Measurements from ENCODE around the gene AQP10.
A peak's percentile ranks its signal among the peaks of the same experiment; 100 is the strongest.
"Not testable (repeated sequence)": the region's sequence is repeated elsewhere in the genome, so short reads cannot be mapped to it uniquely, and the experiment has no call there.

Gene AQP10

DNA sequence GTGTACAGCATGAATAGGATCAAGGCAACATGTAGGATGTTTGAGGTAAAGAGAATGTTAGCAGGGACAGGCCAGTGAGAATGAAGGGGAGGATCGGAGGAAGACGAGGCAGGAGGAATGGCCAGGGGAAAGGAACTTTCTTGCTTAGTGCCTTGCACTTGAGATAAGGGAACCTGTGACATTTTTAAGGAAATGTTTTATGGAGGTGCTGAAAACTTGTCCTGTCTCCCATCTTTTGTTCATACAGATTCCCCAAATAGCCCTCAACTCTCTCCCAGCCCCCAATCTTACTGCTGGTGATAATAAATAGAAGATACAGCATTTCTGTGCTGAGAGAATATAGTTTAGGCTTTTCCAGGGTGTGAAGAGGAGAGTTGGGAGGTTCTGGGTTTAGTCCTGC, 18.0 kb downstream of the AQP10 start:
- DNase-seq, result peak in 1 of 10 donors; percentile 2

DNA sequence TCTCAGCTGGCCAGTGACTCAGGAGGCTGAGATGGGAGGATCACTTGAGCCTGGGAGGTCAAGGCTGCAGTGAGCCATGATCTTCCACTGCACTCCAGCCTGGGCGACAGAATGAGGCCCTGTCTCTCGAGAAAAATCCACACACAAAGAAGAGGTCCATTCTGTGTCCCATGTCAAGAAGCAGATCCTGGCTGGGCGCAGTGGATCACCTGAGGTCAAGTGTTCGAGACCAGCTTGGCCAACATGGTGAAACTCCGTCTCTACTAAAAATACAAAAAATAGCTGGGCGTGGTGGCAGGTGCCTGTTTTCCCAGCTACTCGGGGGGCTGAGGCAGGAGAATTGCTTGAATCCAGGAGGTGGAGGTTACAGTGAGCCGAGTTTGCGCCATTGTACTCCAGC, 20.5 kb downstream of the AQP10 start:
- DNase-seq, result peak in 1 of 10 donors; percentile 62
- intact Hi-C loops (cut with DNase I), result not testable (repeated sequence)

More for the DNA sequence above, 18.0 kb downstream of the AQP10 start:
- intact Hi-C loops (cut with DNase I), result no loop called here

DNA sequence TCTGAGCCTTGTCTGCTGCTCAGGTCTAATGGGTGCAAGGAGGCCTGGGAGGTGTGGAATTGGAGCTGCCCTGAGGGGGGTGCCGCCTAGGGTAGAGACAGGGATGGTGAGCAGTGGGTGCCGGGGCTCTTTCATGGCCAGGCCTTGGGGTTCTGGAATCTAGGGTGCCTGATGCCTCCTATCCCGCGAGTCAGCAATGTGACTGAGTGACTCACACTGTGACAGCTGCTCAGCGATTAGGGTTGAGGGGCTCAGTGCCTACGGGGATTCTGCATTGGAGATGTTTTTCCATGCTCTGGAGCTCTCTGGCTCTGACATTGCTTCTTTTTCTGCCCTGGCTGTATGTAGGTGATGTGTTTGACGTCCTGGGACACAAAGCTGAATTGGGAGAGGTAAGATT, 21.2 kb downstream of the AQP10 start:
- intact Hi-C loops (cut with DNase I), result no loop called here
- peak in 1 of 10 donors; percentile 44 for DNase-seq

DNA sequence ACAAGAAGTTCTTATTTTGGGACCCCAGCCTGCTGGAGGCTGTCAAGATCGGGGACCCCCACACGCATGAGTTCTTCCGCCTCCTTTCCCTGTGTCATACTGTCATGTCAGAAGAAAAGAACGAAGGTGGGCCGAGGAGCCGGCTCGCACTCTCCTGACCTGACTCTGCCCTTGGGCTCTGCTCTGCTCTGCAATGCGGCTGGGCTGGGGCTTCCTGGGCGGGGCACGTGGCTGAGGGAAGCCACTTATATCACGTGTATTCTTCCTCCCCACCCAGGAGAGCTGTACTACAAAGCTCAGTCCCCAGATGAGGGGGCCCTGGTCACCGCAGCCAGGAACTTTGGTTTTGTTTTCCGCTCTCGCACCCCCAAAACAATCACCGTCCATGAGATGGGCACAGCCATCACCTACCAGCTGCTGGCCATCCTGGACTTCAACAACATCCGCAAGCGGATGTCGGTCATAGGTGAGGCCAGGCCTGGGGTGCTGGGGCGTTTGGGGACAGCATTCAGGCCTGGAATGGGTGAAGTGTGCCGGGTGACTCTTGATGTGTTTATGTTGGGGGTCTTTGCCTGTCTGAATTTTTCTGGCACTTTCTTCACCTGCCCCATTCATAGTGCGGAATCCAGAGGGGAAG, 22.1 kb downstream of the AQP10 start:
- intact Hi-C loops (cut with DNase I), result no loop called here
- DNase-seq, result peak in 1 of 10 donors; percentile 65

DNA sequence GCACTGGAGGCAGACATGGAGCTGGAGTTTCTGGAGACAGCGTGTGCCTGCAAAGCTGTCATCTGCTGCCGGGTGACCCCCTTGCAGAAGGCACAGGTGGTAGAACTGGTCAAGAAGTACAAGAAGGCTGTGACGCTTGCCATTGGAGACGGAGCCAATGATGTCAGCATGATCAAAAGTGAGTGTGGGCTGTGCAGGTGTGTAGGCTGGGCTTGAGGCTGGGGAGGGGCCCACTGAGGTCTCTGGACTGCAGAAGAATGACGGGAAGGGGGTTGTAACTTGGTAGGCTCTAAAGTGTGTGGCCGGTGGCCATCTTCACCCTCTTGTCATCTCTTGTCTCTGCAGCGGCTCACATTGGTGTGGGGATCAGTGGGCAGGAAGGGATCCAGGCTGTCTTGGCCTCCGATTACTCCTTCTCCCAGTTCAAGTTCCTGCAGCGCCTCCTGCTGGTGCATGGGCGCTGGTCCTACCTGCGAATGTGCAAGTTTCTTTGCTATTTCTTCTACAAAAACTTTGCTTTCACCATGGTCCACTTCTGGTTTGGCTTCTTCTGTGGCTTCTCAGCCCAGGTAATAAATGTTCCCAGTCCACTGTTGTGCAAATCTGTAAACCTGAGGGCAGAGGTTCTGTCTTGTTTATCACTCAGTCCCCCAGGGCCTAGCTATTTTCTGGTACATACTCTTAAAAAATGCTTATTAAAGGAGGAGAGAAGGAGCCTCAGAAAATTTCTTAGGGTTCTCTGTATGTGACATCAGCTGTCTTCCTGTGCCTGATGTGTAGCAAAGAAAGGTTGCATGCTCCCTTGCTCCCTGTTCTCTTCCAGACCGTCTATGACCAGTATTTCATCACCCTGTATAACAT, 24.3 kb downstream of the AQP10 start:
- peak in 3 of 10 donors; percentile 48 to 80 (median 66) for DNase-seq
- intact Hi-C loops (cut with DNase I), result no loop called here

DNA sequence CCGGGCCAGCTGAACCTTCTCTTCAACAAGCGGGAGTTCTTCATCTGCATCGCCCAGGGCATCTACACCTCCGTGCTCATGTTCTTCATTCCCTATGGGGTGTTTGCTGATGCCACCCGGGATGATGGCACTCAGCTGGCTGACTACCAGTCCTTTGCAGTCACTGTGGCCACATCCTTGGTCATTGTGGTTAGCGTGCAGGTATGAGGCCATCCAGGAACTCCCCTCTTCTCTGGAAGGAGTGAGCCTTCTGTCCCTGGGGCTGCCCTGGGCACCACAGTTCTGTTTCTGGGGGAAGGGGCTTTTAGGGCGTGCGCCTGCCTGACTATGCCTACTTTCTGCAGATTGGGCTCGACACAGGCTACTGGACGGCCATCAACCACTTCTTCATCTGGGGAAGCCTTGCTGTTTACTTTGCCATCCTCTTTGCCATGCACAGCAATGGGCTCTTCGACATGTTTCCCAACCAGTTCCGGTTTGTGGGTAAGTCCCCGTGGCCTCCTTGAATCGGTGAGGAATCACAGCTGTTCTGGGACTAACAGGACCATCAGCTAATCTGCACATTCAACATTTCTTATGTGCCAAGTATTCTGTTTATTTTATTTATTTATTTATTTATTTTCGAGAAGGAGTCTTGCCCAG, 25.5 kb downstream of the AQP10 start:
- intact Hi-C loops (cut with DNase I), result no loop called here
- DNase-seq, result no peak

DNA sequence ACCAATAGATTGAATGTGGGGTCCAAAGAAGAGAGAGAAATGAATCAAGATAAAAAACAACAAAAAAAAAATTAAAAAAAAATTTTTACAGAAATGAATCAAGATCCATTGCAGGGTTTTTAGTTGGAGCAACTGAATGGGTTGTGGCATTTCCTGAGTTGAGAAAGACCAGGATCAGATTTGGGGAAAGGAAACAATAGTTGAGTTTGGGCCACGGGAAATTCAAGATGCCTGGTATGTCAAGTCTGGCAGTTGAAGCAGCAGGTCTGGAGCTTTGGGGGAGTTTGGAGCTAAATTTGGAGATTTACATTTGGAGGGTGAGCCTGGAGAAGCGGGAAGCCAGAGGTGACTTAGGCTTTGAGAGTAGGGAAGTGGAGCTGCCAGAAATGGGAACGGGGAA, 27.1 kb downstream of the AQP10 start:
- intact Hi-C loops (cut with DNase I), result no loop called here
- DNase-seq, result no peak

DNA sequence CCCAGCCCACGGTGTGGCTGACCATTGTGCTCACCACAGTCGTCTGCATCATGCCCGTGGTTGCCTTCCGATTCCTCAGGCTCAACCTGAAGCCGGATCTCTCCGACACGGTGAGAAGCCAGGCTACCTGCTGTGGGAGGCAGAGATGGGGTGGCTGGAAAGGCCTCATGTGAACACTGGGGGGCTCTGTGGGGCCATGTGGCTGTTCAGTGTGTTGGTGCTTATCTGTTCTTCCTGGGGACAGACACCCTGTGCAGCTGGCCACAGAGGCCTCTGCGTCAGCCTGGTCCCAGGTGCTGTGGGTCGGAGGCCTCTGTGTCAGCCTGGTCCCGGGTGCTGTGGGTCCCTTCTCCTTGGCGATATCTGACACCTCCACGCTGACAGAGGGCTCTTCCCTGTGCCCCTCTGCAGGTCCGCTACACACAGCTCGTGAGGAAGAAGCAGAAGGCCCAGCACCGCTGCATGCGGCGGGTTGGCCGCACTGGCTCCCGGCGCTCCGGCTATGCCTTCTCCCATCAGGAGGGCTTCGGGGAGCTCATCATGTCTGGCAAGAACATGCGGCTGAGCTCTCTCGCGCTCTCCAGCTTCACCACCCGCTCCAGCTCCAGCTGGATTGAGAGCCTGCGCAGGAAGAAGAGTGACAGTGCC, 27.7 kb downstream of the AQP10 start:
- peak in 4 of 10 donors; percentile 30 to 89 (median 82) for DNase-seq
- intact Hi-C loops (cut with DNase I), result no loop called here

DNA sequence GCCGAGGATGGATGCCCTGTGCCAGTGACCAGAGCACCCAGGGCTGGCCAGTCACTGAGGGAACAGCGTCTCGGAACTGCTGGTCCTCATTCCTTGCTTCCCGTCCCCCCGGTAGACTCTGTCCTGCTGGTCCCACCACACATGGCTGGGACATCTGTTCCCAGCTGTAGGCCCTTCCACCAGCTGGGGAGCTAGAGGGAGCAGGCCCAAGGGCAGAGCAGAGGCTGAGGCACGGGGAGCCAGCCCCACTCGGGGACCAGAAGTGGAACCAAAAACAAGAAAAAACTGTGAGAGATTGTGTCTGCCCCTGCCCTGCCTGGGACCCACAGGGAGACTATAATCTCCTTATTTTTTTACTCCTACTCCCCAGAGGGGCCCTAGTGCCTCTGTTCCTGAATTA, 28.2 kb downstream of the AQP10 start:
- no peak for DNase-seq
- intact Hi-C loops (cut with DNase I), result no loop called here

DNA sequence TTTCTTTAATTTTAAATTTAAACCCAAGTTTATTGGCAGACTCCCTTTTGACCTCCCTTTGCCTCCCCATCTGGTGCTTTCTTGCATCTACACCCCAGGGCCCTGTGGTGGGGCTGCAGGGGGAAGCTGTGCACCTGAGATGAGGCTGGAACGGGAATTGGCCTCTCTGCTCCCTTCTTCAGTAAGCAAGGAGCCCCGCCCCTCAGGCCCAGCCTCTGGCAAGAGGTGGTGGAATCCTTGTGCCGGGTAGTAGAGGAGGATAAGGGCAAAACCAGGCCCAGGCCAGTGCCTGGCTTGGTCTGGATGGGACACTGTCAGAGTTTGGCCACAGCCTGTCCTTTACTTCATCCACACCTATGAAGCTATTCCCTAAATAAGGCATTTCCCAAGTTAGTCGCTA, 29.5 kb downstream of the AQP10 start:
- DNase-seq, result no peak

DNA sequence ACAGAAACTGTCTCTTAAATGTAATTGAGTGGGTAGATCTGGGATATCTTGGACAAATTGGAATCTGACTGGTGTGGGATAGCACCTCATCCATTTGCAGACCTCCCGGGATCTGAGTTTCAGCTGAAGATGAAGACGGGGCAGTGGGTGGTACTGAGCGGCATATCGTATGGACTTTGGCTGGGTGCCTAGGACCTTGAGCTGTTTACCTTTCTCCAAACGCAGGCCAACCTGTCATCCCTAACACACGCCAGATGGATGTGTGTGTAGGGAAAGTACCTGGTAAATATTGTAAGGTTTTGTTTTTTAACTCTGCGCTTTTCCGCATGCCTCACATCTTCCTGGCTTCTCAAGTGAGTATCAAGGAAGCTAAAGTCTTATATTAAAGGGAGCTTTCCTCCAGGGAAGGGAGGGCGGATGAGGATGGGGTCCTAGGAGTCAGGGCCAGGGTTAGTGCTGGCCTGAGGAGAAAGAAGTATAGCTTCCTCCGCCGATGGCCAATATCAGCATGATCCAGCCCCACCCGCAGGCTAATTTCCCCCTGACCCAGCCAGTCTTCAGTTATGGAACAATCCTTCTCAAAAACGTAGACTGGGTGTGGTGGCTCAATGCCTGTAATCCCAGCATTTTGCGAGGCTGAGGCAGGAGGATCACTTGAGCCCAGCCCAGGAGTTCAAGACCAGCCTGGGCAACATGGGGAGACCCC, 30.6 kb downstream of the AQP10 start:
- DNase-seq, result no peak
- intact Hi-C loops (cut with DNase I), result loop anchor here (5.0 kb wide), 1 partner anchor 116 kb away; no protein-coding TSS in a partner anchor

More for the DNA sequence above, 29.5 kb downstream of the AQP10 start:
- intact Hi-C loops (cut with DNase I), result loop anchor here (5.0 kb wide), 1 partner anchor 117 kb away; no protein-coding TSS in a partner anchor

DNA sequence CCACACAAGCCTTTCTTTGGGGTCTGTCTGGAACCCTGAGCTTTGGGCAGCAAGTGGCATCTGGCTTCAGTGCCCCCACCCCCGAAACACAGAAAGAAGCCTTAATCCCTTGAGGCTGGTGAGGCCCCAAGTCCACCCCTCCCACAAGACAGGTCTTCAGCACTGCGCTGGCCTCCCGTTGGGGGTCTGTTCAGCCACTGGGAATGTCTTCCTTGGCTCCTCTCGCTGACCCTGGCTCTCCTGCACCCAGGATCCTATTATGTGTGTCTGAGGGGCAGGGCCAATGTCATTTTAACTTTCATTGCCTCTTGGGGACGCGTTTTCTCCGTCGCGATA, 31.3 kb downstream of the AQP10 start:
- DNase-seq, result no peak
- intact Hi-C loops (cut with DNase I), result loop anchor here (5.0 kb wide), 1 partner anchor 115 kb away; no protein-coding TSS in a partner anchor

DNA sequence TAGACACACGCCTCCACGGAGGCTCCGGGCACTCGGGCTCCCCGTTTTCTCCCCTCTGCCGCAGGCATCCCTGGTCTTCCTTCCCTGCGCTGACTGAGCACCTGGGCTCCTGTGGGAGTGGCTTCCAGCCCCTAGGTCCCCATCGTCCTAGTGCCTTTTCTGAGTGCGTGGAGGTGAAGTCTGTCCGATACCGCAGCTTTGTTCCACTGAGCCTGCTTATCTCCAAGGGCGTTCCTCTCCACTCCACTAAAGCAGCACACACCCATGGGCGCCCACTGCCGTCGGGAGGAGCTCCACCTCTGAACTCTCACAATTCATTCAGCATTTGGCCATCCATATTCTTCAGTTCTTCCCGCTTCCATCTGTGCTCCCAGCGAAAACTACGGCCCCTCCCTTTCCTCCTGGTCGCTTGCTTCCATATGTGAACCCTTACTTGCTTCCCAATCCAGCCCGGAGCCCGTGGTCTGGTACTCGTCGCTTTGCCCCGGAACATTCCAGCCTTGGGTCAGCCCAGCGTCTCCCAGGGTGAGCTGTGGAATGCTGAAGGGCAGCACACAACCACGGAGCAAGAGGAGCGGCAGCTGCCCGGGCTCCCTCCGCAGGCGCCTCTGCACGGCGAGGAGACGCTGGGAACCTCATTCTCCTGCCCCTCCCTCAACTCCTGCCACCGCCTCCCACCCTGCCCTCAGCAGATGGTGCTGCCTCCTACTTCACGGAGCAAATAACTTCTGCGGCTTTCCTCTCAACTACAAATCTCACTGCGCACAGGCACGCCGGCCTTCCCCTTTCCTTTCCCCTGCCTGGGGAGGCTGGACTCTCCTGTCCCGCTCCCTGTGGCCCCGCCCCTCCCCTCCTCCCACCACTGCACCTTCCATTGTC, 31.9 kb downstream of the AQP10 start:
- DNase-seq, result peak; percentile 27 to 92 (median 49)
- intact Hi-C loops (cut with DNase I), result loop anchor here (5.0 kb wide), 1 partner anchor 114 kb away; no protein-coding TSS in a partner anchor

DNA sequence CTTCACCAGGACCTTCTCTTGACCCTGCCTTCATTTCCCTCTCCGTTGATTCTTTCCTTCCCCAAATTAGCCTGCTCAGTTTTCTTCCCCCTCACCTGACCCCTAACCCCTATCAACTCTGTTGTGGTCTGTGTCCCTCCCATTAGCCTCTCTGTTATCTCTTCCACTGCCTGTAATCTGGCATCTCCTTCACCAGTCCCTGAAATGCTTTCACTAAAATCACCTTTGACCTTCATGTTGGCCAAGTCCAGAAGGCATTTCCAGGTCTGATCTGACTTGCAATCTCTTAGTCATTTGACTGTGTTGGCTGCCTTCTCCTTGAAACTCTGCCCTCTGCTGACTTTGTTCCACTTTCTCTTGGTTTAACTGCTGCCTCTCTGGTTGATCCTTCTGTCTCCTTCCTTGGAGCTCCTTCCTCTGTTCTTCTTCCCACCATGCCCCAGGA, 32.6 kb downstream of the AQP10 start:
- no peak for DNase-seq
- intact Hi-C loops (cut with DNase I), result loop anchor here (5.0 kb wide), 1 partner anchor 114 kb away; no protein-coding TSS in a partner anchor

DNA sequence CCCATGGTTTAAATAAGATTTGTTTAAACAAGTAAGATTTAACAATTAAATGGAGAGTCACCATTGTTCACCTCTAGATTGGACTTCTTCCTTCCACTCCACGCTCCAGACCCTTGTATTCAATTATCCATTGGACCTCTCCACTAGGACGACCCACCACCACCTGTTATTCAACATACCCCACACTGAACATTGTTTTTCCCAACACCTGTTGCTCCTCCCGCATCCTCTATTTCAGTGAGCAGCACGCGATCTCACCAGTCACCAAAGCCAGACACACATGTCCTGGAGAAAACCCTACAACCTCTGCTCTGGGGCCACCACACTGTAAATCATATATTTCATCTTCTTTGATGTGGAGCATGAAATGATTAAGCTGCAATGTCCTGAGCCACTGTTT, 33.1 kb downstream of the AQP10 start:
- DNase-seq, result no peak
- intact Hi-C loops (cut with DNase I), result loop anchor here (5.0 kb wide), 1 partner anchor 113 kb away; no protein-coding TSS in a partner anchor

DNA sequence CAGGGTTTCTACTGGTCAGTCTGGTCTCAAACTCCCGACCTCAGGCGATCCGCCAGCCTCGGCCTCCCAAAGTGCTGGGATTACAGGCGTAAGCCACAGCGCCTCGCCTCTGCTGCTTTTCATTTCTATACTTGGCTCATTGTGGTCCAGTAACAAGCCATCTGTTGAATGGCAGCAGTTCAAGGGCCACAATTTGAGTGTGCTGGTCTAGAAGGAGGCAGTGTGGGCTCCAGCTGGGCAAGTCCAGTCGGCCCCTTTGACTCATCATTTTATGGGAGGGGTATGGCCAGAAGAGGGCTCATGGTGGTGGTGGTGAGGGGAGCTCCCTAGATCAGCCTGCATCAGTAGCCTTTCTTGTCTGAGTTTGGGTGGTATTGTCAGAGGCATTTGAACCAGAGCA, 37.6 kb downstream of the AQP10 start:
- peak in 2 of 10 donors; percentile 9 to 55 for DNase-seq
- intact Hi-C loops (cut with DNase I), result no loop called here

DNA sequence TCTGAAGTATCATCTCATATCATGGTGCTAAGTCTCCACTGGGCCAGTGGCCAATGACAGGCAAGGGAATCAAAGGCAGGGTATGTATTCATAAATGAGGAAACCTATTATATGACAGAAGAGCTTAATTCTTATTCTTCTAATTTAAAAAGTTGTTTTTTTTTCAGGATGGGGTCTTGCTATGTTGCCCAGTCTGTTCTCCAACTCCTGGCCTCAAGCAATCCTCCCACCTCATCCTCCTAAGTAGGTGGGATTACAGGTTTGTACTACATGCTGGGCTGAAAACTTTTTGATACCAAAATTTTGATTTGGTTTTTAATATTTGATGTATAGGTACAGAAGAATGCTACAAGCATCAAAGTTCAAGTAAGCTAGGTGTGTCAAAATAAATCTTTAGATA, 39.4 kb downstream of the AQP10 start:
- peak in 2 of 10 donors; percentile 2 to 18 for DNase-seq
- intact Hi-C loops (cut with DNase I), result no loop called here

DNA sequence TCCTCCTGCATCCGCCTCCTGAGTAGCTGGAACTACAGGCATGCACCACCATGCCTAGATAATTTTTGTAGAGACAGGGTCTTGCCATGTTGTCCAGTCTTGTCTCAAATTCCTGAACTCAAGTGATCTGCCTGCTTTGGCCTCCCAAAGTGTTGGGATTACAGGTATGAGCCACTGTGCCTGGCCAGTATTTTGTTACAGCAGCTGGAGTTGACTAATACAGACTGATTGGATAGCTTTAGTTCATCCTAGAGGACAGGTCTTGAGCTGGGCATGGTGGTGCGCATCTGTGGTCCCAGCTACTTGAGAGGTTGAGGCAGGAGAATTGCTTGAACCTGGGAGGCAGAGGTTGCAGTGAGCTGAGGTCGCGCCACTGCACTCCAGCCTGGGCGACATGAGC, 40.0 kb downstream of the AQP10 start:
- peak in 1 of 10 donors; percentile 0 for DNase-seq
- intact Hi-C loops (cut with DNase I), result not testable (repeated sequence)

DNA sequence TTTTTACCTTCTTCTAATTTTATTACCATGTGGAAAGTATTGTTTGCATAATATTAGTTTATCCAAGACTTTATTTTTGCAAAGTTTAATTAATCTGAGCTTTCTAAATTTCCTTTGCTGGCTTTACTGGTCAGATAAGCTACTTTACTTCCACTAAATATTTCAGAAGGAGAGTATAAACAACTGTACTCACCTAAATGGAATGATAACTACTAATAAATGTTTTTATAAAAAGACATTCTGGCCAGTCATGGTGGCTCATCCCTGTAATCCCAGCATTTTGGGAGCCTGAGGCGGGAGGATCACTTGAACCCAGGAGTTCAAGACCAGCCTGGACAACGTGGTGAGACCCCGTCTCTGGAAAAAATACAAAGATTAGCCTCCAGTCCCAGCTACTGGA, 40.5 kb downstream of the AQP10 start:
- intact Hi-C loops (cut with DNase I), result no loop called here

More for the DNA sequence above, 40.5 kb downstream of the AQP10 start:
- peak in 1 of 10 donors; percentile 13 for DNase-seq
